ENCODE measurements around the gene PDE8B.

Gene PDE8B

DNA sequence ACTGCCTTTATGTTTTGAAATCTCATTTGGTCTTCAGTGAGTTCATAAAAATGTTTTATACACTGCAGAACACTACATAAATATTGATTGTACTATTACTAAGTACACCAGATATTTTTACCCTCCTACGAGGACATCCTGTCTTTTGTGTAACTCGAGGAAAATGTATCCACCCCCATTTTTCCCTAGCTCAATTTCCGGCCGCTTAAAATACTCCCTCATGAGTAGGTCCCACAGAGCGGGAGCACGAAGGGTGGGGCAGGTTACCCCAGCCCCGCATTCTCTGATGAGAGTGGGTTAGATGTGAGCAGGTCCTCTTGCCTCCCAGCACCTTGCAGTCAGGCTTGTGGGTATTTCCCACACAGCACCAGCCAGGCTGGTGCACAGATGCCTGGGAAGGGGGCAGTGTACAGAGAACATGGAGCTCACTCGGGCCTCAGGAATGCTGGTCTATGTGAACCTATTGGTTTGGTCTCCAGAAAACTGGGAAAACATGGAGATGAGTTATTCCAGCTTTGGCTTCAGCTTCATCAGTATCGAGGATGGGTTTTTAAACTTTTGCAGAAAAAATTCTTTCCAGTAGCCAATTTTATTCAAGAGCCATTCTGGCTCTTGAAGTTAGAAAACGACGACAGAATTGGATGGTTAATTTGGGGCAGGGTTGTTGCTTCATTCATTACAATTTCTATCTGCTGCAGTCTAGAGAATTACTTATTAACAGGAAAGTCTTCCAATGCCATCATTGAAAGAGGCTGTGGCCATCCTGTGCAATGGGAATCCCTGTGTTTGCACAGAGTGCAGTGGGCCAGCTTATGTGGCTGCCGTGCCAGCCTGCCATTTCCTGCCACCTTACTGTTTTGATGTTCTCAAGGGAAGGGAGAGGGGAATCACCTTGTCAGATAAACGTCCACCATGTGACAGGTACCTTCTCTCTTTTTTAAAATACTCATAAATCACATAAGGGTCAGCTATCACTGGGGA lies 208.4 kb downstream of the PDE8B start:
- no peak for DNase-seq

DNA sequence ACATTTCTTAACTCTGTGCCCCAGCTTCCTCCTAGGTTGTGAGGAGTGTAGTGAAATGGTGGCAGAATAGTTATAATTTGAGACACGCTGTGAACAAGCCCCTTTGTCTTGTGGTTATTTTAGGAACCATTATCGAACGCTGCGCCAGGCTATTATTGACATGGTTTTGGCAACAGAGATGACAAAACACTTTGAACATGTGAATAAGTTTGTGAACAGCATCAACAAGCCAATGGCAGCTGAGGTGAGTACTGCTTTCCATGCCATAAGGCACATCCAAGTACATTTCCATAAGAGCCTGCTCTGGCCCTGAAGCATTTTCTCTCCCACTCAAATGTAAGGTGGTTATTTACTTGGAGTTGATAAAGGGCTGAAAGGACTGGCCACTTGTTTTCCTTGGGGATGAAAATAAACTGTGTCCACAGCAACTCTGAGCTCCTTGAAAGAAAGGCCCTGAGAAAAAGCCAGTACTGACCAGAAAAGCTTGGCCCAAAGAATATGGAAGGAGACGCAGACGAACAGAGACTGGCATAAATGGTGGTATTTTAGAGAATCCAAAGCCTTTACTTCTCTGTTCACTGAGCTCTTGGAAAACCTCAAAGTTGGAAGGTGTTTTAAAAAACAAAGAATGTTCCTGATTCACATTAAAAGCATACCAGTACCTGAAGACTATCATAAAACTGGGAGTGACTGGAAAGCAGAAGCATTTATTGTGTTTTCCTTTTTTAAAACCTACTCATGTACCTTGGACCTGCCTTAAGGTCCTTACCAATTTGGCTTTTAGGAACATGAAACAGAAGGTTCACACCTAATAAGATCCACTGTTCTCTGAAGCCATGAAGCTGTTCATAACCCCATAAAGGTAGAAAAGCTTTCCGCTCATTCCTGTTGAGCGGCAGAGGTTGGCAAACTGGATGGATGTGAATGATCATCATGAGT lies 209.4 kb downstream of the PDE8B start:
- no peak for DNase-seq

DNA sequence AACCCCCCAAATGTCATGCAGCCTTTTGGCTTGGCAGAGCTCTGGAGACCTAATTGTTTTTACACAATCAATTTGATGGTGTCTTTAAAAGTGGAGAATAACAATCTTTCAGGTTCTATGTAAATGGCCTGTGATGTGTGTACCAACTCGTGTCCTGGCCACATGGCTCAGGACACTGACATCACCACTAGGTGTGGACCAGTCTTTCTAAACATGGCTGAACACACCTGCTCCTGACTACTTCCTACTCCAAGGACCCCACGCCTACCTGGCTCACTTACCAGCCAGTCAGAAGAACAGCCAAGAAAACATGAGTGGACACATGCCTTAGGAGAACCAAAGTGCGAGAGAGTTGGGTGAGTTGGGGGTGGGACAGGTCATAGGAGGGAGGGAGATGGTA lies 210.5 kb downstream of the PDE8B start:
- no peak for DNase-seq

DNA sequence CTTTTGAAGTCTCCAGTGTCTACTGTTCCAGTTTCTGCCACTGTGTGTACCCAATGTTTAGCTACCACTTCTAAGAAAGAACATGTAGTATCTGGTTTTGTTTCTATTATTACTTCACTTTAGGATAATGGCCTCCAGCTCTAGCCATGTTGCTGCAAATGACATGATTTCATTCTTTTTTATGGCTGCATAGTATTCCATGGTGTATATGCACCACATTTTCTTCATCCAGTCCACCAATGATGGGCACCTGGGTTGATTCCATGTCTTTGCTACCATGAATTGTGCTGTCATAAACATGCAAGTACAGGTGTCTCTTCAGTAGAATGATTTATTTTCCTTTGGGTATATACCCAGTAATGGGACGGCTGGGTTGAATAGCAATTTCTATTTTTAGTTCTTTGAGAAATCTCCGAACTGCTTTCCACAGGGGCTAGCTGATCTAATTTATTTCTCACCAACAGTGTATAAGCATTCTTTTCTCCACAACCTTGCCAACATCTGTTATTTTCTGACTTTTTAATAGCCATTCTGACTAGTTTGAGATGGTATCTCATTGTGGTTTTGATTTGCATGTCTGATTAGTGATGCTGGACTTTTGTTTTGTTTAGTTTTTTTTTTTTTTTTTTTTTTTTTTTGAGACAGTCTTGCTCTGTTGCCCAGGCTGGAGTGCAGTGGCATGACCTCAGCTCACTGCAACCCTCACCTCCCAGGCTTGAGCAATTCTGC lies 212.7 kb downstream of the PDE8B start:
- DNase-seq, result no peak

DNA sequence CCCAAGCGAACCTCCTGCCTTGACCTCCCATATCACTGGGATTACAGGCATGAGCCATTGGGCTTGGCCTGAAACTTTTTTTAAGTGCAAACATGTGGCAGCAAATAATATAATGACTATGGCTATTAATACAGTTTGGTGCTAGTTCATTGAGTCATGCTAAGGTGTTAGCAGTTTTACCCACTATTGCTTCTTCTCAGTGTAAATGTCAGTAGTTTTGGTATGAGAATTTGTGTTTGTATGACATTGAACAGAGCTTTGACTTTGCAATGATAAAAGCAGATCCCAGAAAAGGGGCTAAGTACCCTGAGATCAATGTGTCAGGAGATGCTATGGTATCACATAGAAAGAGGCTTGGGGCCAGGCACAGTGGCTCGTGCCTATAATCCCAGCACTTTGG lies 214.4 kb downstream of the PDE8B start:
- DNase-seq, result no peak

DNA sequence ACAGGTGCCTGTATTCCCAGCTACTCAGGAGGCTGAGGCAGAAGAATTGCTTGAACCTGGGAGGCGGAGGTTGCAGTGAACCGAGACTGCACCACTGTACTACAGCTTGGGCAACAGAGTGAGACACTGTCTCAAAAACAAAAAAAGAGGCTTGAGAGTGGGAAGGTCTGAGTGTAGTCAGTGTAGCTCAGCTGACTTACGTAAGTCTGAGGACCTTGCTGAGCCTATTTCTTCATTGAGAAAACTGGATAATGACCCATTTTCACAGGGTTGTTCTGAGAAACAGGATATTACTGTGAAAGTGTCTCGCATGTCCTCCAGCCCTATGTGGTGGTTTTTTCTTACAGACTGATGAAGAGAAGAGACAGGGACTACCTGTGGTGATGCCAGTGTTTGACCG lies 214.9 kb downstream of the PDE8B start:
- DNase-seq, result no peak

DNA sequence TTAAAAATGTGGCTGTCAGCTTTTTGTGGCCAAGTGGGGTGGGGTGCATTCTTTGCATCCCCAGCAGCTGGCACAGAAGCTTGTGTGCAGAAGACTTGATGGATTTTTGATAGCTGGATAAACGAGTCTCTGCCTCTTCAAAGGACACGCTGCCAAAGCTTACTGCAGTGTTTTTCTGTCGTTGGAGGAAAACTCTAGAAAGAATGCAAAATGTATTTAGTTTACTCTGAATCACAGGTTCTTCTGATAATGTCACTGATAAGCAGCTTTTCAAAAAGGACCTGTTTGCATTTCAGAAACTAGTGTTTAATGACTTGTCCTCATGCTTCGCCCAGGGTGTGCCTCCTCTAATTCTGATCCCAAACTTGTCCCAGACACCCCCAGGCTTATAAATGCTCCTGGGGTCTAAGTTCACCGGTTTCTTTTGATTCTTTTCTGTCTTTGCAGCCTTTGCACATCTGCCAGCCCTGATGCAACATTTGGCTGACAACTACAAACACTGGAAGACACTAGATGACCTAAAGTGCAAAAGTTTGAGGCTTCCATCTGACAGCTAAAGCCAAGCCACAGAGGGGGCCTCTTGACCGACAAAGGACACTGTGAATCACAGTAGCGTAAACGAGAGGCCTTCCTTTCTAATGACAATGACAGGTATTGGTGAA lies 215.6 kb downstream of the PDE8B start:
- DNase-seq, result no peak

DNA sequence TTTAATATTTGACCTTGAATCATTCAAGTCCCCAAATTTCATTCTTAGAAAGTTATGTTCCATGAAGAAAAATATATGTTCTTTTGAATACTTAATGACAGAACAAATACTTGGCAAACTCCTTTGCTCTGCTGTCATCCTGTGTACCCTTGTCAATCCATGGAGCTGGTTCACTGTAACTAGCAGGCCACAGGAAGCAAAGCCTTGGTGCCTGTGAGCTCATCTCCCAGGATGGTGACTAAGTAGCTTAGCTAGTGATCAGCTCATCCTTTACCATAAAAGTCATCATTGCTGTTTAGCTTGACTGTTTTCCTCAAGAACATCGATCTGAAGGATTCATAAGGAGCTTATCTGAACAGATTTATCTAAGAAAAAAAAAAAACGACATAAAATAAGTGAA lies 216.2 kb downstream of the PDE8B start:
- DNase-seq, result no peak

DNA sequence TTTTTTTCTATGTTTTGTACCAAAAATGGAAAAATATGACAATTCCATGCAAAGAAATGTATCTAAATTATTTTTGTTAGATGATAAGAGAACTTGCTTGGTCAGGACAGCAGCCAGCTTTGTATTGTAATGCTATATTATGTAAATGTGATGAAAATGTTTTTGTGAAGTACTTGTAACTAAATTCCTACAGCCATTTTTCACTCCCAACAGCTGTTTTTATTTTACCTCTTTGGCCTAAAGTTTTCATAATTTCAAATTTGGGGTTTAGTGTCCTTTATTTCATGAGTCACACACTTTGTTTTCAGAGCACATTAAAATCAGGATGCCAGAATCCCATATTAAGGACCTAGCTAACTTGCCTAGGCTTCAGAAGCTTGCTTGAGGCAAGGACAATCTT lies 217.5 kb downstream of the PDE8B start:
- DNase-seq, result no peak

DNA sequence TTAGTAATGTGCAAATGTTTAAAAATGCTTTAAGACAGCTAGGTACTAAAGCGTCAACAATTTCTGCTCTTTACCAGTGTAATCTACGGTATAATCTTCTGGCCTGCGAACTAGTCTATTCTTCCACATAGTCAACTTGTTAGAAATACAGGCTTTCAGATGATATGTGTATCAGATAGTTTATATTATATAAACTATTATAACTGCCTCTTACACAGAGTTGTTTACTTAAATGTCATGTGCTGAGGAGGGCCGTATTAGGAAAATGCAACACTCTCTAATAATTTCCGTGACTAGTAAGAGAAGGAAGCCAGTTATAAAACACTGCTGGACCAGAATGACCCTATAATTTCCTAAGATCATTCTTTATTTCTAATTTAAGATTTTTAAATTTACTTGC lies 218.0 kb downstream of the PDE8B start:
- DNase-seq, result no peak

DNA sequence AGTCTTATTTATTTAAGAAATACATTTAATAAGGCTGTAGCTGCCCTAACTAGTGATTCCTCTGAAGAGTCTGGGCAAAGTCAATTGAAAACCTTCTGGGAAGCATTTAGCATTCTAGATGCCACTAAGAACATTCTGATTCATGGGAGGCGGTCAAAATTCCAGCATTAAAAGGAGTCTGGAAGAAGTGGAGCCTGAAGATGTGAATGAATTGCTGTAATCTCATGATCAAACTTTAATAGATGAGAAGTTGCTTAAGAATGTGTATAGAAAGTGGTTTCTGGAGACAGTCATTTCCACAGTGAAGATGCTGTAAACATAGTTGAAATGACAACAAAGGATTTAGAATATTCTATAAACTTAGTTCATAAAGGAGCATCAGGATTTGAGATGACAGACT lies 220.2 kb downstream of the PDE8B start:
- no peak for DNase-seq

DNA sequence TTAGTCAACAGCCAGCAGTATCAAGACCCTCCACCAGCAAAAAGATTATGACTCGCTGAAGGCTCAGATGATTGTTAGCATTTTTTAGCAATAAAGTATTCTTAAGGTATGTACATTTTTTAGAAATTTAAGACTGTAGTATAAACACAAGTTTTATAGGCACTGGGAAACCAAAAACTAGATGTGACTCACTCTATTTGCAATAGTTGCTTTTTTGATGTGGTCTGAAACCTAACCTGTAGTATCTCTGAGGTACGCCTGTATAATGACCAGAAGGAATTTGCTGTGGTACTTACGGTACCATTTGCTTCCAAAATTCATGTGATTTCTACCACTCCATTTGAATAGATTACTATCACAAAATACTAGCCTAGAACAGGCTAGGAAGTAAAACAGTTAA lies 220.8 kb downstream of the PDE8B start:
- DNase-seq, result no peak

DNA sequence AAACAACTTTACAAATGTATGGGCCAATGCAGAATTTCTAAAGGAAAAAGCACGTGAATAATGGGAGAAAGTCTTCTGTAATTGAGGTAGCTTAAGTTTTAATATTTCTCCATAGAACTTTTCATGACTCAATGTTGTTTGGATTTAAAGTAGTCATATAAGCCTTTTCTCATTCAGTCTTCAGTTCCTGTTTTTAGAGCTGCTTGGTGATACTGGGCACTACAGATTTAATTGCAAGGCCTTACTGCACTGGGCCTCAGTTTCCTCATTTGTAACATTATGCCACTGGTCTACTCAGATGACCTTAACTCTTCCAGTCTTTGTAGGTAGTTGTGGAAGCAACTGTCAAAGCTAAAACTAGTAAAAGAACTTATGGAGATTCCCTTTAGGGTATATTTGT lies 221.2 kb downstream of the PDE8B start:
- no peak for DNase-seq

DNA sequence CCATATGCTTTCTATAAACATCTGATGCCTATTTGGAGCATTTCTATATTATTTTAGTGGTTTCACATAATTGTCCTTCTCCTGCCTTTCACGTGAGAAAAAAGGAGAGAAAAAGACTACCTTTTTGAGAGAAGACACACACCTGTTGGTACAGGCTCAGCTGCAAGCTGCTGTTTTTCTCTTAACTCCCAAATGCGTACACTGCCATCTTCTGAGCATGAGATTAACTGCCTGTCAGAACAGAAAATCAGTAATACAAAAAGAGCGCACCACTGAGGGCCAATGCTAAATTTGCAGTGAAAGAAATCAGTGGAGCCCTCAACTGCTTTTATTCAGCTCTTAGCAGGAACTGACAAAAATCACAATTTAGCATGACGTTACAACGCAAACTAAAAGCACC lies 226.7 kb downstream of the PDE8B start:
- no peak for DNase-seq

DNA sequence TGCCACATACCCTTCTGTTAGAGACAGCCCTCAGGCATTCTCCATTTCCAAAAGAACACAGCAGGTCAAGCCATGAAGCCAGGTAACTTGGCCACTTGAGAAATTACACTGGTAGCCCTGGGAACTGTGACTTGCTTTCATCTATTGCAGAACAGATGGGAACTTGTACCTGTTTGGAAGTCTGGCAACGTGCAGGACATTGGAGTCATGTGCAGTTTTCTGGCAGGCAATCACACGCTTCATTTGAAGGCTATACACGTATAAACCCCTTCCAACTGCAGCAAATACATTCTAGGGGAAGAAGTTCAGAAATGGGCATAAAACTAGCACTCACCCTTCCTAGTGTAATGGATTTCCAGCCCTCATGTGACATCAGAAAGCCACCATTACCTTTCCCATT lies 227.6 kb downstream of the PDE8B start:
- DNase-seq, result no peak

DNA sequence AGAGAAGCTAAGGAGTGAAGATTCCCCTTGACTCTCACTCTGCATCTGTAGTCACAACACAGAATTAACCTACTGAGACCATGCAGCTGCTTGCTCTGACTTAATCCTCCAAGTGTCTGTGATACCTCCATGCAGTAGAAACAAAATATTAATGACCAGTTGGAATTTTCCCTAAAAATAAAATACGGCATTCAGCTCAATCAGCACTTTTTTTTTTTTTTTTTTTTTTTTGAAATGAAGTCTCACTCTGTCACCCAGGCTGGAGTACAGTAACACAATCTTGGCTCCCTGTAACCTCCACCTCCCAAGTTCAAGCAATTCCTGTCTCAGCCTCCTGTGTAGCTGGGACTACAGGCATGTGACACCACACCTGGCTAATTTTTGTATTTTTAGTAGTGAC lies 233.2 kb downstream of the PDE8B start:
- no peak for DNase-seq

DNA sequence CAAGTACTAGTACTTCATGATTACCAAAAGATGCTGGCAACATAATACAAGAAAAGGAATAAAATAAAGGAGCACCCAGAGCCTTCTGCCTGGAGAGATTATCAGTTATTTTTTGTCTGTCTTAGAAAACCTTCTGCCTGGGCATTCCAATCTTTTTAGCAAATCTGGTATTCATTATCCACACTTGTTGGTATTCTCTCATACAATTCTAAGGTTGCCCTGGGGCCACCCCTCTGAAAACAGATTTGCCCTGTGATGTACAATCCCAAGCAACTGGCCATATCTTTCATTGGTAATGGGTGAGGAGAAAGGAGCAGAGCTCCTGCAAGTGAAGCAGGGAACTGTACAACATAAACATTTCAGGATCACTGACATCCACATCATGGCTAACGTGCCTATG lies 233.9 kb downstream of the PDE8B start:
- DNase-seq, result no peak

DNA sequence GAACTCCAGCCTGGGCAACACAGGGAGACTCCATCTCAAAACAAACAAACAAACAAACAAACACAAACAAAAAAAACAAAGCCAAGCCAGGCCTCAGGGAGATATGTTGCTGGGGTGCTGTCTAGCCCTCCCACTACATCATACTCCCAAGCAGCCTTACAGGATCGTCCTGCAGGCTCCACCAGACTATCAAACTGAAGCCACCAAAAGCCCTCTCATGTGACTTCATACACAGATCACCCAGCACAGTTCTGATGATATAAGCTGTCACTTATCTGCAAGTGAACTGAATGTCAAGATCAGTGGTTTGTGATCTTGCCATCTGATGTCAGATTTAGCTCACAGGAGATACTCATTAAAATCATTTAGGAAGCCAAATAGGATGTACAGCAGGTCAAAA lies 238.4 kb downstream of the PDE8B start:
- no peak for DNase-seq

DNA sequence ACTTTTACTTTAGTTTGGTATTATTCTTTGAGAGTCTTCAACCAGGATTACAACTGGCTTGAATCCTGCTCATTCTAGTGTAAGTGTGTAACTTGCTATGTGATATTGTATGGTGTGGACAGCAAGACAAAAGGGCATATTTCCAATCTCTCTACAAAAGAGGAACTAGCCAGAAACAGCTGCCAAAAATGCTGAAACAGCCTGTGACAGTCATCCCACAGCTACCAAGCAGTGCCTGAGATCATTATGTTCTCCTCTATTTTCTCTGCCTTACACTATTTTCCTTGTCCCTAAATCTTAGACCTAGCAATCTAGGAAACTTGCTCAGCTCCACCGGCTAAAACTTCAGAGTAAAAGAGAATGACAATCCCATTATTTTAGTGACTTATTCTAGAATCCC lies 238.8 kb downstream of the PDE8B start:
- DNase-seq, result no peak

DNA sequence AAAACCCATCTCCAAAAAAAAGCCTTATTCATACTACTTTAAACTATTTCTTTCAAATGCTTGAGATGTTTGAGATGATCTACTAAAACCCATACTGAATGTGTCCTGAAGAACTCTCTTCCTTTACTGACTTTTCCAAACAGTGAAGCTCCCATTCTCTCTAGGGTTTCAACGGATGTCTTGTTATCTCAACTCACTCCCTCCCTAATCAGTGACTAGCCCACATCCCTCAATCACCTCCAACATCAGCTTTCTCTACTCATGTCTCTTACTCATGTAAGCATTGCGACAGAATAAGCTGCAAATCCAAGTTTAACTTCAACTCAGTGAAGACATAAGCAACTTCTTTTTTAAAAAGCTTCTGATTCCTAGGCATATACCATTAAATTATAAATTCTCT lies 239.5 kb downstream of the PDE8B start:
- DNase-seq, result no peak

DNA sequence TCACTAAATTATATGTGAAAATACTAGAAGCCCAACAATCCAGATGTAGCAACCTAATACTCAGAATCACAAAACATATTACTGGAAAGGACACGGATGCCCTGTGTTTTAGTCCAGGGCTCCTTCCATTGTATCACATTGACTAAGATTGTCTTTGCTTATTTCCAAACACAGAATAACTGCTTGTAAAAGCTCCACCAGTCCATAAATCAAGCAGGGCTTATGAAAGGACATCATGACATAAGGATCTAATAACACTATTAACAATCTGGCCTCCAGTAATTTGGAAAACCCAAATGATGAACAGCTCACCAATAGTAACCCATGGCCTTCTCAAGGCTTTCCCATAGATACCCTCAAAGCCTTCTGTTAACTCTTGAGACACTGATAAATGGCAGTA lies 241.9 kb downstream of the PDE8B start:
- no peak for DNase-seq

DNA sequence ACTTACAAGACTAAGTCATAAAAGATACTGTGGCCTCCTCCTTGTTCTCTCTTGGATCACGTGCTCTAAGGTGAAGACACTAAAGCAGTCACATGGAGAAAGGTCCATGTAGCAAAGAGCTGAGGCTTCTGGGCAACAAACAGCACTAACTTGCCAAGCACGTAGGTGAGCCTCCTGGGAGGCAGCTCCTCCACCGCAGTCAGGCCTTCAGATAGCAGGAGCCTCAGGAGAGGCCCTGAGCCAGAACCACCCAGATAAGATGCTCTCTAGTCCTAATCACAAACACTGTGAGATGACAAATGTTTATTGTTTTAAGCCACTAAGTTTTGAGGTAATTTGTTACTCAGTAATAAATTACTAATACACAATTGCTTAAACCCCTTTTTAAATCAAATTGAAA lies 243.6 kb downstream of the PDE8B start:
- DNase-seq, result no peak

DNA sequence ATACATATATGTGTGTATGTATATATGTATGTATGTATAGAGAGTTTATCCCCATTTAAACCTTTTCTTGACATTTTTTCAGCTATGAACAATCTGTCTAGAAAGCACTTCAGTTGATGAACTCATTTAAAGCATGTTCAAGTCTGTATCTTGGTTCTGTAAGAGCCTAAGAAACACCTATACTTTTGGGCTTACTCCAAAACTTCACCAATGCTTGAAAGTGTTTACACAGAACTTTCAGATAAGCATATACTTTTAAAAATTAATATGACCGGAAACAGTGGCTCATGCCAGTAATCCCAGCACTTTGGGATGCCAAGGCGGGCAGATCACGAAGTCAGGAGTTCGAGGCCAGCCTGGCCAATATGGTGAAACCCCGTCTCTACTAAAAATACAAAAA lies 250.8 kb downstream of the PDE8B start:
- no peak for DNase-seq
